Heart left ventricle (tissue), 13 donors: ENCODE results near the gene C12orf76.

Experiments
- POLR2A ChIP-seq, 2 donors: fragments of 450-650 bp; IDR thresholded peaks; one replicate each; pipeline ENCODE4 v1.6.1; 2017; ENCODE audit warnings: antibody characterized with exemption in 2 of 2, mild to moderate bottlenecking in 2 of 2, moderate library complexity in 2 of 2
- TF ChIP-seq, protein P1 (sequence below), 12 donors: fragments of 200-600 bp; sonication (generic) in 4 of 12; IDR thresholded peaks; one replicate each; pipeline versions ENCODE4 v1.5.0 to v1.8.0; 2018 to 2022; ENCODE audit warnings: antibody characterized with exemption in 12 of 12, mild to moderate bottlenecking in 5 of 12
- donor health status: ischemic (EF 13 %, LVEDD 7.1; RV severe dilation, severe dysfunction).
- donor health status: DM: no; HTN: yes; CAD: no.
- donor health status: DM: no; HTN: no; CAD: no.
- donor health status: ischemic (EF 25% LVEDD 6.9; RV normal size, moderate dysfunction).
- donor health status: ischemic (EF 25% LVEDD 5.7; RV mildly dilated, moderate dysfunction).
- donor health status: ischemic (EF 35%, LVEDD 5.7; RV mildly dilated, moderate dysfunction).
- donor health status: nonischemic (EF 11% LVEDD 7.7; RV severe dilation, severe dysfunction).
- donor health status: DM: yes; HTN: yes; CAD: no.
- donor health status: PGD.
- donor health status: ischemic (EF 29% LVEDD 5.4; RV normal size, mild dysfunction).
- donor health status: nonischemic (EF 23%, LVEDD 6.1; RV moderate dilation, normal function).

GRCh38 chr12:110050927-110051326 lies 2.6 kb upstream of the C12orf76 start:
- no peak for TF ChIP-seq POLR2A (IDR thresholded peaks at IDR 0.05)
- TF ChIP-seq, protein P1, sequence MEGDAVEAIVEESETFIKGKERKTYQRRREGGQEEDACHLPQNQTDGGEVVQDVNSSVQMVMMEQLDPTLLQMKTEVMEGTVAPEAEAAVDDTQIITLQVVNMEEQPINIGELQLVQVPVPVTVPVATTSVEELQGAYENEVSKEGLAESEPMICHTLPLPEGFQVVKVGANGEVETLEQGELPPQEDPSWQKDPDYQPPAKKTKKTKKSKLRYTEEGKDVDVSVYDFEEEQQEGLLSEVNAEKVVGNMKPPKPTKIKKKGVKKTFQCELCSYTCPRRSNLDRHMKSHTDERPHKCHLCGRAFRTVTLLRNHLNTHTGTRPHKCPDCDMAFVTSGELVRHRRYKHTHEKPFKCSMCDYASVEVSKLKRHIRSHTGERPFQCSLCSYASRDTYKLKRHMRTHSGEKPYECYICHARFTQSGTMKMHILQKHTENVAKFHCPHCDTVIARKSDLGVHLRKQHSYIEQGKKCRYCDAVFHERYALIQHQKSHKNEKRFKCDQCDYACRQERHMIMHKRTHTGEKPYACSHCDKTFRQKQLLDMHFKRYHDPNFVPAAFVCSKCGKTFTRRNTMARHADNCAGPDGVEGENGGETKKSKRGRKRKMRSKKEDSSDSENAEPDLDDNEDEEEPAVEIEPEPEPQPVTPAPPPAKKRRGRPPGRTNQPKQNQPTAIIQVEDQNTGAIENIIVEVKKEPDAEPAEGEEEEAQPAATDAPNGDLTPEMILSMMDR (IDR thresholded peaks at IDR 0.05), result no peak
